Omental fat pad (tissue), 4 donors: ENCODE measurements around the gene MED29. TPM values are rescaled to one million over a fixed set of nuclear protein-coding genes. Genes with fewer than 3 reads are reported as not detected.

Experiments used
- ATAC-seq: fragments of 150-250 bp; one replicate; pipeline ENCODE4 v1.9.1; 2016; ENCODE audit warnings: mild to moderate bottlenecking, moderate library complexity; ENCODE audit not compliant: low FRiP score
- DNase-seq: peaks from one replicate; pipeline ENCODE4 v3.0.0-alpha.2; 2019; ENCODE audit warnings: low spot score
- total RNA-seq, 4 donors: library from RNA; depleted of rRNA; stranded (reverse); fragments of >200 nt; gene quantifications; one replicate each; pipeline ENCODE4 v1.1.0, GENCODE V29; 2016
- TF ChIP-seq, protein P1 (sequence below), 3 donors: fragments of 450-650 bp; IDR thresholded peaks; one replicate each; pipeline ENCODE4 v1.5.1; 2016 to 2017; ENCODE audit warnings: antibody characterized with exemption in 3 of 3, mild to moderate bottlenecking in 3 of 3, moderate library complexity in 2 of 3

Gene MED29
- total RNA-seq, 4 donors from 2014 or later: 24.5 to 41.3 (median 32.5) TPM

DNA sequence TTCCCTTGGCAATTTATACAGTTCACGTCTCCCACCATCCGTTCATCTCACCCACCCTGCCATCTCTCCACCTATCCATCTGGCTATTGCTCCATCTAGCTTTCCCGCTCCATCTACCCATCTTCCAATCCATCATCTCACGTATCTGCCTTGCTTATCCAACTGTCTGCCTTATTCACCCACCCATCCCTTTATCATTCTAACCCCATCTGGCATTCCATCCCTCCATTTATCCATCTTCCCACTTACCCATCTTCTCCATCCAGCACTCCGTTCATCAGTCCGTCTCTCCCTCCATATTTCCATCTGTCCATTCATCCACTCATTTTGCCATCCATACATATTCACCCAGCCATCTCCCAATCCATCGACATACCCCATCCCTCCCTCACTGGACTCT lies 34.6 kb downstream of the MED29 start:
- ATAC-seq: no peak
- no peak for DNase-seq
- TF ChIP-seq, protein P1, sequence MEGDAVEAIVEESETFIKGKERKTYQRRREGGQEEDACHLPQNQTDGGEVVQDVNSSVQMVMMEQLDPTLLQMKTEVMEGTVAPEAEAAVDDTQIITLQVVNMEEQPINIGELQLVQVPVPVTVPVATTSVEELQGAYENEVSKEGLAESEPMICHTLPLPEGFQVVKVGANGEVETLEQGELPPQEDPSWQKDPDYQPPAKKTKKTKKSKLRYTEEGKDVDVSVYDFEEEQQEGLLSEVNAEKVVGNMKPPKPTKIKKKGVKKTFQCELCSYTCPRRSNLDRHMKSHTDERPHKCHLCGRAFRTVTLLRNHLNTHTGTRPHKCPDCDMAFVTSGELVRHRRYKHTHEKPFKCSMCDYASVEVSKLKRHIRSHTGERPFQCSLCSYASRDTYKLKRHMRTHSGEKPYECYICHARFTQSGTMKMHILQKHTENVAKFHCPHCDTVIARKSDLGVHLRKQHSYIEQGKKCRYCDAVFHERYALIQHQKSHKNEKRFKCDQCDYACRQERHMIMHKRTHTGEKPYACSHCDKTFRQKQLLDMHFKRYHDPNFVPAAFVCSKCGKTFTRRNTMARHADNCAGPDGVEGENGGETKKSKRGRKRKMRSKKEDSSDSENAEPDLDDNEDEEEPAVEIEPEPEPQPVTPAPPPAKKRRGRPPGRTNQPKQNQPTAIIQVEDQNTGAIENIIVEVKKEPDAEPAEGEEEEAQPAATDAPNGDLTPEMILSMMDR (IDR thresholded peaks at IDR 0.05): no peak

DNA sequence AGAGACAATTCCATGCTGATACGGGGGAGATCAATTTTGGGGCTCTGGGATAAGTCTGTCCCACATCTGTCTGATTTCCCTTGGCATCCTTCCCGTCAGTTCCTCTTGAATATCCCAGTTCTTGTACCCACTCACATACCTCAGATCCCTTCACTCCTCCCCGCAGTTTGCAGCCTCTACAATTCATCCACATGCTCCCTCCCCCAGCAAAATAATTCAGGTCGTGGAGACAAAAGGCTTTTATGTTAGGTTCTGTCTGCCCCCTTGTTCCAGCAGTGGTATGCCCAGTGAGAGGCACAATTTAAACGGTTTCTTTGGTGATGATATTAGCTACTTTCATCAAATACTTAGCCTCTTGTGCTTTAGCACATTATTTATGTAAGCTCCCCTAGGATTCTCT lies 35.0 kb downstream of the MED29 start:
- ATAC-seq: no peak
- TF ChIP-seq, protein P1 (IDR thresholded peaks at IDR 0.05): no peak
- no peak for DNase-seq

DNA sequence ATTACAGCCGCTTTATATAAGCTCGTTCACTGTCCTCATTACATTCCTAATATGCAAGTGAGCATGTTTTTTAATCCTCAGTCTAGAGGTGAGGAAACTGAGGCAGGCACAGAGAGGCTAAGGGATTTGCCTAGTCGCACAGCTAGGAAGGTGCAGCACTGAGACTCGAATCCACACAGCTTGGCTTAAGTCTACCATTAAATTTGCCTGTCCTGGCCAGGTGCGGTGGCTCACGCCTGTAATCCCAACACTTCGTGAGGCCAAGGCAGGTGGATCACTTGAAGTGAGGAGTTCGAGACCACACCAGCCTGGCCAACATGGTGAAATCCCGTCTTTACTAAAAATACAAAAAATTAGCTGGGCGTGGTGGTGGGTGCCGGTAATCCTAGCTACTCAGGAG lies 36.5 kb downstream of the MED29 start:
- TF ChIP-seq, protein P1 (IDR thresholded peaks at IDR 0.05): no peak
- ATAC-seq: no peak
- DNase-seq: no peak

DNA sequence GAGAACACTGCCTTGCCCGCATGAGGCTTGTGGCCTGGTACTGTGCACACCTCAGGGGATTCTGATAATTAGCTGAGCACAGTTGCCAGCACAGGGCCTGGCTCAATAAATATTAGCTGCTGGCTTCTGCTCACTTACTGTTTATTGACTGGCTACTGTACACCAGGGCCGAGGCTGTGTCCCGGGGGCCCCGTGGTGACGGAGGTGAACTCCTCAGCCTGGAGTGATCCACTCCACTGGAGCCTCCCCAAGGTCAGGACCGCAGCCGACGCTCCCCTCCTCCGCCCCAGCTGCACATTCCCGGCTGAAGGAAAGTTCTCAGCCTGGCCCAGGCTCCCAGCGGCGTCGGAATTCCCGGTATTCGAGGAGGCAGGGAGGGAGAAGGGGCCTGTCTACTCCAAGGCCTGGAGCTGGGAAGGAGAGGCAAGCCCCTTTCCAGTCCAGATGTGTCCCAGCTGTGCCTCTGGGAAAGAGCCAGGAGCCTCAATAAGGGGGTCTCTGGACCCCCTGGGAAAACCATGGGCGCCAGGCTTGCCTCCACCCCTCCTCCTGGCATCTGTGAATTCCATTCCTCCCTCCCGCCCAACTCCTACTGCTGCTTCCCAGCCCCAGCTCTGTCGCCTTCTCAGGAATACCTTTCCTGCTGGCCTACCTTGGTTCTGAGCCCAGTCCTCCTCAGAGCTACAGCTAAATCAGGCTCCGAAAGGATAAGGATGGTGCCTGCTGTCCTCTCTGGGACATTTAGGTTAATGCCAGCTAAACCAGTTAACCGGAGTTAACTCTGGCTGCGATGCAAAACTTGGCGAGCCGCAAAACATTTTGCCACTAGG lies 37.3 kb downstream of the MED29 start:
- peak; percentile 65 for ATAC-seq
- no peak for DNase-seq
- TF ChIP-seq, protein P1 (IDR thresholded peaks at IDR 0.05): no peak

DNA sequence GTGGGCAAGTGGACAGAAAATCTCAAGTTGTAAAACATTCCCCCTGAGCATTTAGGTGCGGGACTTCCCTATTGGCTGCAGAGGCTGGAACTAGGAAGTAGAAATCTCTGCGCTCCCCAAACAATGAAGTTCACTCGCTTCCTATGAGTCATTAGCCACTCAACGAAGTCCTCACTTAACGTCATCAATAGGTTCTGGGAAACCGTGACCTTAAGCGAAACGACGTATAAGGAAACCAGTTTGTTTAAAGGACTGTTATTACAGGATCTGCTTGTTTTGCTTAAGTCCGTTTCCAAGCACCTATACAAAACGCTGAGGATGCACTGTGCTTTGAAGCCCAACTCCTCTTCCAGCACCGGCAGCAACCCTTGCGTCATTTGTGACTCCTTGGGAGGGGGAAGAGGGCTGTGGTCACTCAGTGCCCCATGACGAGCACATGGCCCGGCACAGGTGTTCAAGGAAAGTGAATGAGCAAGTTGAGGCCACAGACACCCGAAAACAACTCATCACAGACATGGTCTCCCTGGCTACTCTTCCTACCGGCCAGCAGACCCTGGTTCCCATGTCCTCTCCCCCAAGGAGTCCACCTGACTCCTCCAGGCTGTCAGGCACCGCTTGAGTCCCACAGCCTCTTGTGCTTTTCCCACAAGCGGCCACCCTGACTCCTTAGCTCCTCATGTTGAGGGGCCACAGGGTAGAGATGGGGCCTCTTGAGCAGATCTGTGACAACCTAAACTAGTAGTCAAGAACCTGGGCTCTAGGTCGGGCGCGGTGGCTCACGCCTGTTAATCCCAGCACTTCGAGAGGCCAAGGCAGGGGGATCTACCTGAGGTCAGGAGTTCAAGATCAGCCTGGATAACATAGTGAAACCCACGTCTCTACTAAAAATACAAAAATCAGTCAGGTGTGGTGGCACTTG lies 39.8 kb downstream of the MED29 start:
- TF ChIP-seq, protein P1 (IDR thresholded peaks at IDR 0.05): no peak
- DNase-seq (no peak), ATAC-seq (no peak)

DNA sequence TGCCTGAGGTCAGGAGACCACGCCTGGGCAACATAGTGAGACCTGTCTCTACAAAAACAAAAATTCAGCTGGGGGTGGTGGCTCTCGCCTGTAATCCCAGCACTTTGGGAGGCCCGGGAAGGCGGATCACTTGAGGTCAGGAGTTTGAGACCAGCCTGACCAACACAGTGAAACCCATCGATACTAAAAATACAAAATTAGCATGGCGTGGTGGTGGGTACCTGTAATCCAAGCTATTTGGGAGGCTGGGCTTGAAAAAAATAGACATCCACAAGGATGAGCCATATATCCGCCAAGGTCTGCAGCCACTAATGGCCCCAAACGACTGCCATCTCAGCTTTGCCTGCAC lies 41.5 kb downstream of the MED29 start:
- TF ChIP-seq, protein P1 (IDR thresholded peaks at IDR 0.05): no peak
- DNase-seq (no peak), ATAC-seq (no peak)
